Inflammatory macrophage treated with lipopolysaccharide for 1 hour (primary cell): ENCODE data around the gene SGPL1.
"Not testable (repeated sequence)": the region's sequence is repeated elsewhere in the genome, so short reads cannot be mapped to it uniquely, and the experiment has no call there.

ENCODE experiments used
- DNase-seq, 2 donors: peaks; one replicate each; pipeline ENCODE4 v3.0.0-alpha.2; 2020 to 2022

Gene SGPL1

GRCh38 chr10:70908406-70909296 lies 92.9 kb downstream of the SGPL1 start:
- no peak for DNase-seq

DNA sequence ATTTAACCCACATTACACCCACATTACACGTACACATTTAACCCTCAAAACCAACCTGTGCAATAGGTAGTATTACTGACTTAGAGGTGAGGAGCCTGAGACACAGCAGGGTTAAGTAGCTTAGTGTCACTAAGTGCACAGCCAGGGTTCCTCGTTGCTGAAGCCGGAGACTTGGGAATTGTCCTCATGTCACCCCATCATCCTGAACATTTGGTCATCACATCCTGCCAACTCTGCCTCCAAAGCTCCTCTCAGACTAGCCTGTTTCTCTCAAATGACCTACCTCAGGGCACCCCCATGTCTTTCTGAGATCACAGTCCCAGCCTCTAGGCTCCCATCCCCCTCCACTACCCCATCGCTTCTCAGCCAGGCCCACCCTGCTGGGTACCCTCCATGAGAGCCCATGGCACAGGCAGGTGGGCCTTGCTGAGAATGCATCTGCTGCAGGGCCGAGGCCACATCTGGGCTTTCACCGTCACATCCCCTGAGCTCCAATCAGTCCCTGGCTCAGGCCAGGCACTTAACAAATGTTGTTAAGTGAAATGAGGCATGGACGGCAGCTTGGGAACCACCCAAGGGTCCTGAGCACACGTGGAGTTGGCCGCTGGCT lies 93.7 kb downstream of the SGPL1 start:
- DNase-seq, result no peak

DNA sequence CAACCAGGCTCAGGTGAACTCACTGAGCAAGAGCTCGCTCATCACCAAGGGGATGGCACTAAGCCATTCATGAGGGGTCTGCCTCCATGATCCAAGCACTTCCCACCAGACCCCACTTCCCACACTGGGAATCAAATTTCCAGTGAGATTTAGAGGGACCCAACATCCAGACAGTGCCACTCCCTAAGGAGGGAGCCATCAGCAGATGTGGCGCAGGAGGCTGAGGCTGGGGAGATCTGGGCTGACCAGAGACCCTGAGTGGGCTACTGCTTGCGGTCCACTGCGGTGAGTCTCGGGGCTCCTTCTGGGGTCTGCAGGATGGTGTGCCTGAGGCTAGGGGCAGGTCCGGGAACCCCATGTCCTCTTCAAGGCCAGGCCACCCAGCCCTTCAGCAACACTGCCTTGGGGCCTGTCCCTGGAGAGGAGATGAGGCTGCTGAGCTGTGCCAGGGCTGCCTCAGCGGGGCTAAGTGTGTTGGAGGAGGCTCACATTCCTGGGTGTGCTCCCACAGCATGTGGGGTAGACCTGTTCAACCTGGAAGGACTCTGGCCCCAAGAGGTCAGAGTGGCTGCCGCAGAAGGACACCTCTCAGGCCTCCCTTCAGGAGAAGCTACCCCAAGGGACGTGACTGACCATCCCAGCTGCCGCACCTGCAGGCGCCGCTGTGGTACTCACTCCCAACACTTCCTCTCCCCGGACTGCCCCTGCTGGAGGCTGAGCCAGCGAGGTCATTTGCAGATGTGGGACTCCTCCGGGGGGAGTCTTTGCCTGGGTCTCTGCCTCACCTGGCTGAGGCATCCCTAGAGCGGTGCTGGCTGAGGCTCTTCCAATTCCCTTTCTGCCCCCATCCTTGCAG lies 95.0 kb downstream of the SGPL1 start:
- no peak for DNase-seq

- no peak for DNase-seq
Observed at GRCh38 chr10:70911386-70911785, 95.6 kb downstream of the SGPL1 start.

DNA sequence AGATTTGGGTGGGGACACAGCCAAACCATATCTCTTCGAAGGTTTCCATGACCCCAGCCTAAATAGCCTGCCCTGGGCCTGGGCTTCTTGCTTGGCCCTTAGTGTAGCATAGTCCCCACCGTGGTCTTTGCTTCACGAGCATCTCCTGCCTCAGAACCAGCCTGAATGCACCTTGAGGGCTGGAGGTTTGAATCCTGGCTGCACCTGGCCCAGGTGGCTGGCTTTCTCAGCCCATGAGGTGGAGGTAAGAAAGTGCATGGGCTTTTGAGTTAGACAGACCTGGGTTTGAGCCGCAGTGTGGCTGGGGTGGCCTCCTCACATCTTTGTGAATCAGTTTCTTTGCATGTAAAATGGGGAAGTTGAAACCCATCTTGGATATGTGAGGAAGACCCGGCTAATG lies 96.8 kb downstream of the SGPL1 start:
- DNase-seq, result no peak

- no peak for DNase-seq
Observed at GRCh38 chr10:70913191-70913892, 97.6 kb downstream of the SGPL1 start.

- no peak for DNase-seq
Observed at GRCh38 chr10:70913893-70914240, 98.1 kb downstream of the SGPL1 start.

DNA sequence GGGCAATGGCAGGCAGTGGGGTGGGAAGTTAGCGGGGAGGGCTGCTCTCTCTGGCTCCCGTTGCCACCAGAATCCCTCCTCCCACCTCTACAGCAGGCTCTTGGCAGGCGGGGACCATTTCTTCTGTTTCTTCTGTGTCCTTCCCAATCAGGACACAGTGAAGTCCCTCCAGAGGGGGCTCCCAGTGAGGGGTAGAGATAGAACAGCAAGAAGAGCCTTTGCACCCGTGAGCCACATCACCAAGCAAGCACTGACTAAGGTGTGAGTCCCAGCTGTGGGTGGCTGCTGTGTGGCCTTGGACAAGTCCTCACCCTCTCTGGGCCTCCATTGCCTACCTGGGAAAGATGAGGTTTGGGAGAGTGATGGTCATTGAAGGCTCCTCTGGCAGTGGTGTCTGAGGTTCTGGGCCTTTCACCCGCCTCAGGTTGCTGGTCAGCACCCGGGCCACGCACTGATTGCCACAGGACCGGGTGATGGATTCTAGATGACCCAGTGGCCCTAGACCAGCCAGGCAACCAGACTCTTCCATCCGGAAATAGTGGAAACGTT lies 98.6 kb downstream of the SGPL1 start:
- no peak for DNase-seq

GRCh38 chr10:70915206-70915605 lies 99.5 kb downstream of the SGPL1 start:
- no peak for DNase-seq

DNA sequence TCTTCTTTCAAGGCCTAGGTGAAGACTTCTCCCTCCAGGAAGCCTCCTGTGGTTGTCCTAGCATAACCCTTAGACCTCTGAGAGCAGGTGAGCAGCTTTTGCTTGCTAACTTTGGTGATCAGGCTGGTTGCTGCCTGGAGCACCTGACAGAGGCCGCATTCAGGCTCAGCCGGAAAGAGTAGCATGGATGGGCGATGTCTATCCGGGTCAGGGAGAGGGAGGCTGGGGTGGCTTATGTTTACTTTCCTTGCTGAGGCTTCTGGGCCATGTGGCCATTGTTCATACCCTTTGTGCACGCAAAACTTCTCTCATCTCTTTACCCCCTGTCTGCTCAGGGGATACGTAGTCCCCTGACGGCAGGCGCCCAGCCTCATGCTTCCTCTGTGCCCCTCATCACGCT lies 100.1 kb downstream of the SGPL1 start:
- no peak for DNase-seq

DNA sequence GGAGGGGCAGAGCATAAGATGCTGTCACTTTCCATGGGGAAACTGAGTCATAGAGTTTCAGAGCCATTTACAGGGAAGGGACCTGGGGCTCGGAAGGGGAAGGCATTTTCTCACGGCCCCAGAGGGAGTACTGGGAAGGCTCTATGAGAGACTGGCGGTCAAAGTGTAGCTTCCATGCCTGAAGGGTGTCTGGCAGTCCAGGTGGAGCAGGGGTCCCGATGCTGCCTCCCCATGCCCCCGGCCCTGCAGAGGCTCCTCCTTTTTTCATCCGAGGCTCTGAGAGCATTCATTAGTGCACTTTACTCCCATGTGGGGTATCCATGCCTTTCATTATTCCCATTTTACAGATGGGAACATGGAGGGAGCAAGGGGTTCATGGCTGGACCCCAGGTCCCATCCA lies 100.5 kb downstream of the SGPL1 start:
- DNase-seq, result no peak

DNA sequence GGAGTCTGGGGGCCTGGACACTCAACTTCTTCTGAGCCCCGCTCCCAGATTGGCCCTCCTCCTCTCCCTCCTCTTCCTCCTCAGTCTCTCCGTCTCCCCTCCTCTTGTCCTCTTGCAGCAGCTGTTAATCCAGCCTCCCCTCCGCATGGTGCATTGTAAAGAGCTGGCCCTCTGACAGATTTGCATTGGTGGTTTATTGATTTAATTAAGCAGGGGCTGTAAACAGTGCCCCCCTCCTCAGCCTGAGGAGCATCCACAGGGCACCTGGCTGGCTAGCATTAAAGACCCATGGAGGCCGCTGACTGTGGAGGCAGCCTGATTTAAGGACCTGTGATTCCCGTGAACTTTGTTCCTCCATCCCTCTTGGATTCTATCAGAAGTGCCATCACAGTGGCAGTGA lies 101.5 kb downstream of the SGPL1 start:
- DNase-seq, result no peak

GRCh38 chr10:70917635-70918034 lies 101.9 kb downstream of the SGPL1 start:
- no peak for DNase-seq

- no peak for DNase-seq
Observed at GRCh38 chr10:70918851-70919530, 103.2 kb downstream of the SGPL1 start.

DNA sequence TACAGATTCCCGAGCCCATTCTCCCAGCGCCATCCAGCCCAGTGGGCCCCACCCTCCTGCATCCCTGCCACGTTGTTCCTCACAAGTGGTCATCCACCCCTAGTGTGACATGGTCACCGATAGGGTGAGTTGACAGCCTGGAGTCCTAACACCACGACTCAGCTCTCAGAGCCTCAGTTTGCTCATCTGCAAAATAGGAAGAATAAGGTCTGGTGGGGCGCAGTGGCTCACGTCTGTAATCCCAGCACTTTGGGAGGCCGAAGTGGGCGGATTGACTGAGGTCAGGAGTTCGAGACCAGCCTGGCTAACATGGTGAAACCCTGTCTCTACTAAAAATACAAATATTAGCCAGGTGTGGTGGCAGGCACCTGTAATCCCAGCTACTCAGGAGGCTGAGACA lies 104.2 kb downstream of the SGPL1 start:
- DNase-seq, result not testable (repeated sequence)

GRCh38 chr10:70920519-70920918 lies 104.8 kb downstream of the SGPL1 start:
- DNase-seq, result no peak

- peak; percentile 3 to 16 for DNase-seq
Observed at GRCh38 chr10:70921285-70921684, 105.5 kb downstream of the SGPL1 start.

GRCh38 chr10:70923696-70924095 lies 107.9 kb downstream of the SGPL1 start:
- DNase-seq, result no peak

DNA sequence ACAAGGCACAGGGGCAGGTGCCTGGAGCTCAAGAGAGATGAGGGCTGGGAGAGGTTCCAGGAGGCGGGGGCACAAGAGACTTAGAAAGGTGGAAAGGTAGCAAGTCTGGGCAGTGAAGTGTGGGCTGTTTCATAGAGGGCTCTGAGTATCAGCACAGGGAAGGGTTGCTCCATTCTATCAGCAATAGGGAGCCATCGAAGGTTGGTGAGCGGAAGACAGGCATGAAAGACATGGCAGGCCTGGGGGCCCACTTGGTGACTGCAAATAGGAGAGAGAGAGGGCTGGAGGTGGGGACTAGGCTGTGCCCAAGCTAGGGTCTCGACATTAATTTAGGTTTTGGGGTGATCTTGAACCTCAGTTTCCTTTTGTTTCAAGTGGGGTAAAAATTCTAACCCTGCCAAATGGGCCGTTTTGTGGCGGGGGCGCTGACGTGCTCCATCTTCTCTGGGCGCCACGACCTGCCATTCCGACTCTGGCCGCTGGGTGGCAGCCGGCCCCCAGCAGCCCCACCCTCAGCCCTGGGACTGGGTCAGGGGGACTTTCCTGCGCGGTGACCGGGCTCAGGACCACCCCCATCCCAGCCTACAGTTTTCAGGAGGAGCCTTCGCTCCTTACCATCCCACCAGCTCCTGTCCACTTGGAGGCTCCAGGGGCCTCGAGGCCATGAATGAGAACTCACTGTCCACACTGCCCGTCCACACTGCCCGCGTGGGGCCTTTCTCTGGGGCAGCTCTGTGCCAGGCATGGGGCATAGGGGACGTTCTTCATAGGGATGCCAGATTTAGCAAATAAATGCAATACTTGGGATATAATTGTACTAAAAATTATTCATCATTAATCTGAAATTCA lies 109.9 kb downstream of the SGPL1 start:
- peak; percentile 6 to 79 for DNase-seq

DNA sequence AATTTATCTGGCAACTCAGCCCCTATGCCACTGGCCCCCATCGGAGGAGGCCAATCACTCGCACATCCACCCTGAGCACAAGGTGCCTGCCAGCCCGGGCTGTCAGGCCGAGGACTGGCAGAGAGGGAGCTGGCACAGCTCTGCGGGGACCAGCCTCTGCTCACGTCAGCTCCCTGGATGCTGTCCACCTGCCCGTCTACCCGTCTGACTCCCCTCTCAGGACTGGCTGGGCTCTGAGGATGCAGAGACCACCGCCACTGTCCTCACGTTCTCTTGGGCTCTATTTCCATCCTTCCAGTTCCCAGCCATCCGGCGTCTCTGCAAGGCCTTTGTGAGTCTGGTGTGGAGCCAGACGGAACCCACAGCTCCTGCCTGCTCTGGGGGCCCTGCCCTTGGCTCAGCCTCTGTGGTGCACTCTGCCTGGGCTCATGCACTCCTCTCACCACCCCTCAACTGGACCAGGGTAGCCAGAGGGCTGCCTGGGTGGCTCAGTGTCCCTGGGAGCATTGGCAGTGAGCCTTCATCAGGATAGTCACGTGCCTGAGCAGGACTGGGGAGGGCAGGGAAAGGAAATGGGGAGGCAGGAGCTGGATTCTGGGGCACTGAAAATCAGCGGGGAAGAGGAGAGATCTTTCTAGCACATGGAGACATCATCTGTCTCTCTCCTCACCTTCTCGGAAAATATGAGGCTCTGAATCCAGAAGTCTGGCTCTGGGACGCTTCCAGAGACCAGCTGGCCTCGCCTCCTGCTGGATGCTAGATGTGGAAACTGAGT lies 110.7 kb downstream of the SGPL1 start:
- no peak for DNase-seq
